Caki2 (cell line): Measurements from ENCODE around the gene DTNA. TPM values are rescaled to one million over a fixed set of nuclear protein-coding genes. Genes with fewer than 3 reads are reported as not detected.
"Not testable (repeated sequence)": the region's sequence is repeated elsewhere in the genome, so short reads cannot be mapped to it uniquely, and the experiment has no call there.

ENCODE experiments used
- DNase-seq: peaks from one replicate; pipeline ENCODE4 v3.0.0-alpha.2; 2015; ENCODE audit warnings: low read depth
- in situ Hi-C: cut with HindIII; loops from 2 replicates; pipeline ENCODE4 v1.10.0; 2016; ENCODE audit warnings: low sequenced_read_pairs, low pct_unique_long_range_greater_than_20kb, mixed read lengths
- total RNA-seq: library from RNA; depleted of rRNA; stranded (reverse); fragments of >200 nt; shearing (Covaris generic); gene quantifications from 2 replicates; pipeline ENCODE4 v1.2.3, GENCODE V29; 2014; ENCODE audit warnings: low replicate concordance

The DTNA gene
- total RNA-seq, 1 experiment from 2014 or later, result 0.34 TPM

- in situ Hi-C loops, DNase-seq: not testable (repeated sequence)
Measured at GRCh38 chr18:34906985-34907384, 196.9 kb downstream of the DTNA start.

GRCh38 chr18:34909637-34910364 lies 199.7 kb downstream of the DTNA start:
- no peak for DNase-seq

GRCh38 chr18:34911081-34911480 lies 201.0 kb downstream of the DTNA start:
- no peak for DNase-seq
- in situ Hi-C loops, result no loop called here

More at GRCh38 chr18:34909637-34910364, 199.7 kb downstream of the DTNA start:
- in situ Hi-C loops, result no loop called here

- in situ Hi-C loops, result no loop called here
- peak; percentile 21 for DNase-seq
Measured at GRCh38 chr18:34911661-34912384, 201.7 kb downstream of the DTNA start.

- peak; percentile 16 for DNase-seq
- in situ Hi-C loops, result no loop called here
Measured at GRCh38 chr18:34913837-34914661, 204.0 kb downstream of the DTNA start.

GRCh38 chr18:34915046-34915445 lies 204.9 kb downstream of the DTNA start:
- DNase-seq, result no peak
- in situ Hi-C loops, result no loop called here

GRCh38 chr18:34916539-34916938 lies 206.4 kb downstream of the DTNA start:
- DNase-seq, in situ Hi-C loops: not testable (repeated sequence)

- no peak for DNase-seq
- in situ Hi-C loops, result no loop called here
Measured at GRCh38 chr18:34918856-34919255, 208.8 kb downstream of the DTNA start.

- in situ Hi-C loops, result no loop called here
- no peak for DNase-seq
Measured at GRCh38 chr18:34921226-34921625, 211.1 kb downstream of the DTNA start.

GRCh38 chr18:34921811-34922385 lies 211.8 kb downstream of the DTNA start:
- DNase-seq, result no peak
- in situ Hi-C loops, result no loop called here

- in situ Hi-C loops, DNase-seq: not testable (repeated sequence)
Measured at GRCh38 chr18:34922594-34922993, 212.5 kb downstream of the DTNA start.

GRCh38 chr18:34923911-34924310 lies 213.8 kb downstream of the DTNA start:
- in situ Hi-C loops, result no loop called here
- DNase-seq, result no peak

GRCh38 chr18:34926683-34927082 lies 216.6 kb downstream of the DTNA start:
- in situ Hi-C loops, result no loop called here
- no peak for DNase-seq

GRCh38 chr18:34928088-34928753 lies 218.1 kb downstream of the DTNA start:
- DNase-seq, result no peak

GRCh38 chr18:34928754-34929335 lies 218.7 kb downstream of the DTNA start:
- DNase-seq, result no peak
- in situ Hi-C loops, result no loop called here

More at GRCh38 chr18:34928088-34928753, 218.1 kb downstream of the DTNA start:
- in situ Hi-C loops, result no loop called here

GRCh38 chr18:34929336-34929780 lies 219.3 kb downstream of the DTNA start:
- DNase-seq, result peak; percentile 54
- in situ Hi-C loops, result no loop called here

GRCh38 chr18:34932363-34932762 lies 222.3 kb downstream of the DTNA start:
- in situ Hi-C loops, result no loop called here
- DNase-seq, result no peak
